ENCODE measurements around the gene RALGAPA2. TPM values are rescaled to one million over a fixed set of nuclear protein-coding genes. Genes with fewer than 3 reads are reported as not detected.

The RALGAPA2 gene
- polyA plus RNA-seq, 1 donor from 2014 or later = 21.8 TPM

- Histone ChIP-seq H3K9ac (ENCODE audit: low read length) (no peak overlapping the region), H3K4me2 (ENCODE audit: low read length) (no peak overlapping the region), H3F3A (ENCODE audit: insufficient read depth, low read length, poor library complexity, severe bottlenecking) (no peaks in the 10 kb centered on the region), H3K36me3 (ENCODE audit: insufficient read depth, low read length) (no peaks in the 10 kb centered on the region), H3K27me3 (ENCODE audit: insufficient read depth, low read depth, low read length) (no peaks in the 10 kb centered on the region), H3K79me2 (replicated peaks; ENCODE audit: insufficient read depth, low read length) (no peaks in the 10 kb centered on the region), H3K9me3 (ENCODE audit: low read length) (no peaks in the 10 kb centered on the region), H3K4me3 (ENCODE audit: low read length) (no peak overlapping the region), H3K9me2 (ENCODE audit: insufficient read depth, low read length) (no peaks in the 10 kb centered on the region), H2AFZ (ENCODE audit: low read depth, low read length) (no peak overlapping the region), H4K20me1 (ENCODE audit: insufficient read depth) (no peaks in the 10 kb centered on the region), H3K27ac (ENCODE audit: low read length) (no peak overlapping the region)
- TF ChIP-seq EP300 (conservative IDR thresholded peaks at IDR 0.05; ENCODE audit: poor library complexity, severe bottlenecking) (no peak), TAF1 (IDR thresholded peaks at IDR 0.05; ENCODE audit: low read depth) (no peak), RAD21 (conservative IDR thresholded peaks at IDR 0.05) (no peak), MXI1 (conservative IDR thresholded peaks at IDR 0.05; ENCODE audit: poor library complexity, severe bottlenecking) (no peak), REST (IDR thresholded peaks at IDR 0.05; ENCODE audit: borderline replicate concordance) (no peak), POLR2AphosphoS5 (IDR thresholded peaks at IDR 0.05) (no peak), EZH2 (IDR thresholded peaks at IDR 0.05; ENCODE audit: borderline replicate concordance, insufficient read depth, low read length, poor library complexity, severe bottlenecking) (no peak), SMC3 (conservative IDR thresholded peaks at IDR 0.05; ENCODE audit: poor library complexity) (no peak)
Measured at GRCh38 chr20:20440886-20441658, 271.4 kb downstream of the RALGAPA2 start.

GRCh38 chr20:20440481-20440880, 272.0 kb downstream of the RALGAPA2 start:
- Histone ChIP-seq H3K36me3 (ENCODE audit: insufficient read depth, low read length) (no peaks in the 10 kb centered on the region), H3K4me3 (ENCODE audit: low read length) (no peak overlapping the region)

GRCh38 chr20:20439602-20440190, 272.7 kb downstream of the RALGAPA2 start:
- Histone ChIP-seq H3K36me3 (ENCODE audit: insufficient read depth, low read length) (no peaks in the 10 kb centered on the region), H3K9me3 (ENCODE audit: low read length) (no peaks in the 10 kb centered on the region), H3F3A (ENCODE audit: insufficient read depth, low read length, poor library complexity, severe bottlenecking) (no peaks in the 10 kb centered on the region), H2AFZ (ENCODE audit: low read depth, low read length) (no peak overlapping the region), H4K20me1 (ENCODE audit: insufficient read depth) (no peaks in the 10 kb centered on the region), H3K4me2 (ENCODE audit: low read length) (no peak overlapping the region), H3K27me3 (ENCODE audit: insufficient read depth, low read depth, low read length) (no peaks in the 10 kb centered on the region), H3K4me3 (ENCODE audit: low read length) (no peak overlapping the region), H3K9ac (ENCODE audit: low read length) (no peak overlapping the region), H3K79me2 (replicated peaks; ENCODE audit: insufficient read depth, low read length) (no peaks in the 10 kb centered on the region), H3K27ac (ENCODE audit: low read length) (no peak overlapping the region), H3K9me2 (ENCODE audit: insufficient read depth, low read length) (no peaks in the 10 kb centered on the region)
- TF ChIP-seq MXI1 (conservative IDR thresholded peaks at IDR 0.05; ENCODE audit: poor library complexity, severe bottlenecking) = no peak
- no peak for TF ChIP-seq RAD21 (conservative IDR thresholded peaks at IDR 0.05)
- no peak for TF ChIP-seq CTCF (IDR thresholded peaks at IDR 0.05; ENCODE audit: poor library complexity, severe bottlenecking)
- no peak for TF ChIP-seq POLR2AphosphoS5 (IDR thresholded peaks at IDR 0.05)
- TF ChIP-seq SMC3 (conservative IDR thresholded peaks at IDR 0.05; ENCODE audit: poor library complexity) = no peak

More at GRCh38 chr20:20440481-20440880, 272.0 kb downstream of the RALGAPA2 start:
- Histone ChIP-seq H3K4me2 (ENCODE audit: low read length) (no peak overlapping the region), H3K9ac (ENCODE audit: low read length) (no peak overlapping the region), H3K27me3 (ENCODE audit: insufficient read depth, low read depth, low read length) (no peaks in the 10 kb centered on the region), H3K27ac (ENCODE audit: low read length) (no peak overlapping the region), H3F3A (ENCODE audit: insufficient read depth, low read length, poor library complexity, severe bottlenecking) (no peaks in the 10 kb centered on the region), H3K79me2 (replicated peaks; ENCODE audit: insufficient read depth, low read length) (no peaks in the 10 kb centered on the region), H3K9me3 (ENCODE audit: low read length) (no peaks in the 10 kb centered on the region), H2AFZ (ENCODE audit: low read depth, low read length) (no peak overlapping the region), H4K20me1 (ENCODE audit: insufficient read depth) (no peaks in the 10 kb centered on the region), H3K9me2 (ENCODE audit: insufficient read depth, low read length) (no peaks in the 10 kb centered on the region)
- TF ChIP-seq EZH2 (IDR thresholded peaks at IDR 0.05; ENCODE audit: borderline replicate concordance, insufficient read depth, low read length, poor library complexity, severe bottlenecking) = no peak
- no peak for TF ChIP-seq TAF1 (IDR thresholded peaks at IDR 0.05; ENCODE audit: low read depth)
- no peak for TF ChIP-seq EP300 (conservative IDR thresholded peaks at IDR 0.05; ENCODE audit: poor library complexity, severe bottlenecking)
- no peak for TF ChIP-seq SMC3 (conservative IDR thresholded peaks at IDR 0.05; ENCODE audit: poor library complexity)
- no peak for TF ChIP-seq RAD21 (conservative IDR thresholded peaks at IDR 0.05)

All from neural cell (in vitro differentiated cells).